ENCODE results near the gene LYPD6B. TPM values are rescaled to one million over a fixed set of nuclear protein-coding genes. Genes with fewer than 3 reads are reported as not detected.
"Not testable (repeated sequence)": the region's sequence is repeated elsewhere in the genome, so short reads cannot be mapped to it uniquely, and the experiment has no call there.

LYPD6B gene
- total RNA-seq, 1 experiment from 2014 or later = 0.38 TPM

GRCh38 chr2:149191915-149192314, 153.4 kb downstream of the LYPD6B start:
- no peak for DNase-seq (ENCODE audit: low spot score)

- peak; percentile 54 for DNase-seq (ENCODE audit: low spot score)
Observed at GRCh38 chr2:149192427-149192826, 153.9 kb downstream of the LYPD6B start.

GRCh38 chr2:149200109-149200520, 161.6 kb downstream of the LYPD6B start:
- DNase-seq (ENCODE audit: low spot score) = peak; percentile 20

- no peak for DNase-seq (ENCODE audit: low spot score)
Observed at GRCh38 chr2:149204686-149205085, 166.2 kb downstream of the LYPD6B start.

GRCh38 chr2:149205143-149205542, 166.6 kb downstream of the LYPD6B start:
- DNase-seq (ENCODE audit: low spot score) = no peak

- DNase-seq (ENCODE audit: low spot score) = no peak
Observed at GRCh38 chr2:149213764-149214493, 175.4 kb downstream of the LYPD6B start.

GRCh38 chr2:149218497-149218896, 180.0 kb downstream of the LYPD6B start:
- no peak for DNase-seq (ENCODE audit: low spot score)

GRCh38 chr2:149219856-149220255, 181.4 kb downstream of the LYPD6B start:
- no peak for DNase-seq (ENCODE audit: low spot score)

GRCh38 chr2:149221002-149221401, 182.5 kb downstream of the LYPD6B start:
- no peak for DNase-seq (ENCODE audit: low spot score)

- DNase-seq (ENCODE audit: low spot score) = no peak
Observed at GRCh38 chr2:149221898-149222297, 183.4 kb downstream of the LYPD6B start.

GRCh38 chr2:149223472-149224095, 185.1 kb downstream of the LYPD6B start:
- no peak for DNase-seq (ENCODE audit: low spot score)

GRCh38 chr2:149224543-149224942, 186.0 kb downstream of the LYPD6B start:
- no peak for DNase-seq (ENCODE audit: low spot score)

- no peak for DNase-seq (ENCODE audit: low spot score)
Observed at GRCh38 chr2:149225446-149225845, 186.9 kb downstream of the LYPD6B start.

GRCh38 chr2:149226790-149227189, 188.3 kb downstream of the LYPD6B start:
- DNase-seq (ENCODE audit: low spot score) = no peak

- DNase-seq (ENCODE audit: low spot score) = no peak
Observed at GRCh38 chr2:149235816-149236375, 197.4 kb downstream of the LYPD6B start.

GRCh38 chr2:149236410-149236809, 197.9 kb downstream of the LYPD6B start:
- no peak for DNase-seq (ENCODE audit: low spot score)

- no peak for DNase-seq (ENCODE audit: low spot score)
Observed at GRCh38 chr2:149246186-149246585, 207.7 kb downstream of the LYPD6B start.

- not testable (repeated sequence) for DNase-seq (ENCODE audit: low spot score)
Observed at GRCh38 chr2:149251436-149251835, 212.9 kb downstream of the LYPD6B start.

- DNase-seq (ENCODE audit: low spot score) = not testable (repeated sequence)
Observed at GRCh38 chr2:149256877-149257276, 218.4 kb downstream of the LYPD6B start.

GRCh38 chr2:149258531-149258930, 220.0 kb downstream of the LYPD6B start:
- no peak for DNase-seq (ENCODE audit: low spot score)

GRCh38 chr2:149259136-149259535, 220.6 kb downstream of the LYPD6B start:
- no peak for DNase-seq (ENCODE audit: low spot score)

GRCh38 chr2:149261692-149262091, 223.2 kb downstream of the LYPD6B start:
- DNase-seq (ENCODE audit: low spot score) = no peak
